ENCODE results near the gene LRRIQ3.

DNA sequence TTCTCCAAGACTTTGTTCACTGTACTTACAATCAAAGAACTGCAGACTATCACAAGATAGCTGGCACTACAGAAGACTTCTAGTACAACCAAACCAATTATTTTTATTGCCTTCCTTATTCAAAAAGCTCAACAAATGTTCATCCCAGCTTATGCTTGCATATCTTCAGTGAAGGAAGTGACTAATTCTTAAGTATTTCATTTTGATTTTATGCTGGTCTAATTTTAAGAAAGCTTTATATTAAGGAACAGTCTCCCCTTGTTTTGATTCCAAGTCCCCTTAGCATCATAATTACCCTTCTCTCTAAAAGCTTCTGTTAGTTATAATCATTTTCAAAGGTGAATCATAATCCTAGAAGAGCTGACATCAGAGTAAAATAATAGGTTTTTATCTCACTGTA lies 132.9 kb downstream of the LRRIQ3 start:
- TF ChIP-seq, protein P1, sequence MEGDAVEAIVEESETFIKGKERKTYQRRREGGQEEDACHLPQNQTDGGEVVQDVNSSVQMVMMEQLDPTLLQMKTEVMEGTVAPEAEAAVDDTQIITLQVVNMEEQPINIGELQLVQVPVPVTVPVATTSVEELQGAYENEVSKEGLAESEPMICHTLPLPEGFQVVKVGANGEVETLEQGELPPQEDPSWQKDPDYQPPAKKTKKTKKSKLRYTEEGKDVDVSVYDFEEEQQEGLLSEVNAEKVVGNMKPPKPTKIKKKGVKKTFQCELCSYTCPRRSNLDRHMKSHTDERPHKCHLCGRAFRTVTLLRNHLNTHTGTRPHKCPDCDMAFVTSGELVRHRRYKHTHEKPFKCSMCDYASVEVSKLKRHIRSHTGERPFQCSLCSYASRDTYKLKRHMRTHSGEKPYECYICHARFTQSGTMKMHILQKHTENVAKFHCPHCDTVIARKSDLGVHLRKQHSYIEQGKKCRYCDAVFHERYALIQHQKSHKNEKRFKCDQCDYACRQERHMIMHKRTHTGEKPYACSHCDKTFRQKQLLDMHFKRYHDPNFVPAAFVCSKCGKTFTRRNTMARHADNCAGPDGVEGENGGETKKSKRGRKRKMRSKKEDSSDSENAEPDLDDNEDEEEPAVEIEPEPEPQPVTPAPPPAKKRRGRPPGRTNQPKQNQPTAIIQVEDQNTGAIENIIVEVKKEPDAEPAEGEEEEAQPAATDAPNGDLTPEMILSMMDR (conservative IDR thresholded peaks at IDR 0.05; ENCODE audit: low read depth, low read length), result no peak
- TF ChIP-seq MXI1 (IDR thresholded peaks at IDR 0.05; ENCODE audit: borderline replicate concordance, low read depth, low read length) (no peak), POLR2A (IDR thresholded peaks at IDR 0.05; ENCODE audit: low read depth, low read length) (no peak), RAD21 (IDR thresholded peaks at IDR 0.05; ENCODE audit: low read length) (no peak), RFX5 (IDR thresholded peaks at IDR 0.05; ENCODE audit: low read depth, low read length) (no peak), CEBPB (IDR thresholded peaks at IDR 0.05; ENCODE audit: low read depth, low read length) (no peak), SMC3 (IDR thresholded peaks at IDR 0.05; ENCODE audit: low read depth, low read length) (no peak), RCOR1 (IDR thresholded peaks at IDR 0.05; ENCODE audit: insufficient replicate concordance, low read length) (no peak), CHD1 (IDR thresholded peaks at IDR 0.05; ENCODE audit: low read depth, low read length) (no peak), MAFK (IDR thresholded peaks at IDR 0.05; ENCODE audit: low read depth, low read length) (no peak)
- TF ChIP-seq, protein P2, sequence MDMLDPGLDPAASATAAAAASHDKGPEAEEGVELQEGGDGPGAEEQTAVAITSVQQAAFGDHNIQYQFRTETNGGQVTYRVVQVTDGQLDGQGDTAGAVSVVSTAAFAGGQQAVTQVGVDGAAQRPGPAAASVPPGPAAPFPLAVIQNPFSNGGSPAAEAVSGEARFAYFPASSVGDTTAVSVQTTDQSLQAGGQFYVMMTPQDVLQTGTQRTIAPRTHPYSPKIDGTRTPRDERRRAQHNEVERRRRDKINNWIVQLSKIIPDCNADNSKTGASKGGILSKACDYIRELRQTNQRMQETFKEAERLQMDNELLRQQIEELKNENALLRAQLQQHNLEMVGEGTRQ (IDR thresholded peaks at IDR 0.05; ENCODE audit: low read depth, low read length), result no peak
